Tibial artery (tissue), 4 donors: ENCODE measurements around the gene S100A8.

ENCODE experiments used
- DNase-seq, 2 donors: peaks; one replicate each; pipeline ENCODE4 v3.0.0-alpha.2; 2019
- H3K27ac ChIP-seq, 2 donors: fragments of 200-600 bp; sonication (generic) in 1 of 2; 1 replicate in 1 of 2; 2 replicates in 1 of 2; pipeline ENCODE4 v1.5.1; 2018 to 2019; ENCODE audit warnings: mild to moderate bottlenecking in 1 of 2
- H3K27me3 ChIP-seq, 2 donors: fragments of 200-600 bp; sonication (generic) in 1 of 2; one replicate each; pipeline versions ENCODE4 v1.5.1 to v1.6.0; 2016 to 2019
- H3K36me3 ChIP-seq, 3 donors: fragments of 200-600 bp; sonication (generic) in 2 of 3; one replicate each; pipeline ENCODE4 v1.5.1; 2016 to 2019; ENCODE audit warnings: mild to moderate bottlenecking in 2 of 3
- H3K4me1 ChIP-seq, 4 donors: fragments of 200-600 bp; sonication (generic) in 2 of 4; 1 replicate in 3 of 4; 2 replicates in 1 of 4; pipeline ENCODE4 v1.5.1; 2016 to 2019
- H3K4me3 ChIP-seq, 2 donors: fragments of 200-600 bp; sonication (generic) in 1 of 2; 1 replicate in 1 of 2; 2 replicates in 1 of 2; pipeline ENCODE4 v1.5.1; 2018 to 2019; ENCODE audit warnings: mild to moderate bottlenecking in 2 of 2
- H3K9me3 ChIP-seq, 3 donors: fragments of 200-600 bp; sonication (generic) in 1 of 3; one replicate each; pipeline ENCODE4 v1.5.1; 2016 to 2019
- intact Hi-C: fragments of 100-400 bp; cut with DNase I; formaldehyde crosslinking; loops from one replicate; pipeline ENCODE4 v1.15.0; 2023; ENCODE audit warnings: low total_unique reads
- TF ChIP-seq, protein P1 (sequence below), 2 experiments: fragments of 200-600 bp in 1 of 2; fragments of 450-650 bp in 1 of 2; IDR thresholded peaks; one replicate each; pipeline ENCODE4 v1.5.1; 2017 to 2019; ENCODE audit warnings: antibody characterized with exemption in 2 of 2, mild to moderate bottlenecking in 1 of 2, moderate library complexity in 1 of 2

Gene S100A8

DNA sequence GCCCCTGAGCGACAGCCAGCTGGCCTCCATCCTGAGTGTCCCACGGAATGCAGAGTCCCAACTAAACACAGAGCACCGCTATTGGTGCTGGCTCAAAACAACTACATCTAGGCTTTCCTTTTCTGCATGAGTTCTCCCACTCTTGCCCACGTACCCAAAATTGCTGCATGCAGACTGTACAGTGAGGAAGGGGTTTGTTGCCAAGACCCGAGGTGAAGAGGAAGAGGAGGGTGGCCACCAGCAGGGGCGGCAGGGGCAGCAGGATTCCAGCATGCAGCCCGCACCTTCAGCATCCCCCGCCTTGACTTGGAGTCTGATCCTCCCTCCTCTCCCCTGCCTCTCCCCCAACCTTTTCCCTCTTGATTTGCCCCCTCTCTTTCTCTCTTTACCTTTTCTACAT, 25.2 kb downstream of the S100A8 start:
- Histone ChIP-seq H3K4me1 (peaks cover 0 to 6% (median 0%) of the 10 kb centered on the region in 4 donors), H3K27me3 (peaks cover 0 to 10% of the 10 kb centered on the region in 2 donors), H3K9me3 (no peaks in the 10 kb centered on the region), H3K27ac (no peak overlapping the region), H3K4me3 (no peak overlapping the region), H3K36me3 (no peaks in the 10 kb centered on the region)
- intact Hi-C loops, result no loop called here
- TF ChIP-seq, protein P1, sequence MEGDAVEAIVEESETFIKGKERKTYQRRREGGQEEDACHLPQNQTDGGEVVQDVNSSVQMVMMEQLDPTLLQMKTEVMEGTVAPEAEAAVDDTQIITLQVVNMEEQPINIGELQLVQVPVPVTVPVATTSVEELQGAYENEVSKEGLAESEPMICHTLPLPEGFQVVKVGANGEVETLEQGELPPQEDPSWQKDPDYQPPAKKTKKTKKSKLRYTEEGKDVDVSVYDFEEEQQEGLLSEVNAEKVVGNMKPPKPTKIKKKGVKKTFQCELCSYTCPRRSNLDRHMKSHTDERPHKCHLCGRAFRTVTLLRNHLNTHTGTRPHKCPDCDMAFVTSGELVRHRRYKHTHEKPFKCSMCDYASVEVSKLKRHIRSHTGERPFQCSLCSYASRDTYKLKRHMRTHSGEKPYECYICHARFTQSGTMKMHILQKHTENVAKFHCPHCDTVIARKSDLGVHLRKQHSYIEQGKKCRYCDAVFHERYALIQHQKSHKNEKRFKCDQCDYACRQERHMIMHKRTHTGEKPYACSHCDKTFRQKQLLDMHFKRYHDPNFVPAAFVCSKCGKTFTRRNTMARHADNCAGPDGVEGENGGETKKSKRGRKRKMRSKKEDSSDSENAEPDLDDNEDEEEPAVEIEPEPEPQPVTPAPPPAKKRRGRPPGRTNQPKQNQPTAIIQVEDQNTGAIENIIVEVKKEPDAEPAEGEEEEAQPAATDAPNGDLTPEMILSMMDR (IDR thresholded peaks at IDR 0.05), result no peak
- DNase-seq, result no peak

DNA sequence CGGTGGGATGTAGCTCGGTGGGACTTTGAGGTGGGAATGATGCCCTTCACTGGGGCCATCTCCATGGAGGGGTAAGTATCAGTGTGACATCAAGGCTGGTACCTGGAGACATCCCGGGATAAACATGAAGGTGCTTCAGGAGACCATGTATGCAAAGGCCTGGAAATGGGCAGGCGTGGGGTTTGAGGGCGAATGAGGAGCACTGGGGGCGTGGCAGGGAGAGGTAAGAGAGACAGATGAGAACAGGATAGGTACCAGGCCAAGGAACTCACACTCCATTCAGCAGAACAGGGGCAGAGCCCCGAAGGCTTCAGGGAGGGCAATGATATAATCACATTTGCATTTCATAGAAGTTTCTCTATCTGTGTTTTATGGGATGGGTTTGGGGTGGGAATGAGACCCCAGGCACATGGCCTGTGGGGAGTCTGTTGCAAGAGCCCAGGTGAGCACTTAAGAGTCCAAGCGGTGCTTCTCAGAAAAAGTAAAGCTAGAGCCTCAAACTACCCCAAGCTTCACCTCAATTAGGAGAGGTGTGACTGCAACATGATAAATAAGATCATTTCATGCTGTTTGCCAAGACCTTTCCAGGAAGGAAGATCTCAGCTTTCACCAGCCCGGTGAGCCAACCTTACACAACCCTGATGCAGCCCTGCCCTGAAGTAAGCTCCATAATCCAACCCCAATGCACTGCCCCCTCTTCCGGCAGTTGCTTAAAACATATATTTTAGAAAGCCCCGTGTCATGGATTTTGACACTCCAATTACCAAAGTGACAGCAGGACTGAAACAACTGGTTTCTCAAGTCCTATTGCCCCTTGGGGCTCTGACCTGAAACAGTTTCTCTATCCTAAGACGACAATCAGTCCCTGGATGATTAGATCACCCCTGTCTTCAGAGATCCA, 25.9 kb downstream of the S100A8 start:
- TF ChIP-seq, protein P1 (IDR thresholded peaks at IDR 0.05), result no peak
- peaks cover 0 to 6% (median 0%) of the 10 kb centered on the region in 4 donors for H3K4me1 ChIP-seq
- H3K36me3 ChIP-seq, result no peaks in the 10 kb centered on the region
- H3K27ac ChIP-seq, result no peak overlapping the region
- H3K27me3 ChIP-seq, result peaks cover 0 to 10% of the 10 kb centered on the region in 2 donors
- DNase-seq, result peak in 1 of 2 donors; percentile 35
- intact Hi-C loops, result no loop called here
- no peaks in the 10 kb centered on the region for H3K9me3 ChIP-seq
- H3K4me3 ChIP-seq, result no peak overlapping the region

DNA sequence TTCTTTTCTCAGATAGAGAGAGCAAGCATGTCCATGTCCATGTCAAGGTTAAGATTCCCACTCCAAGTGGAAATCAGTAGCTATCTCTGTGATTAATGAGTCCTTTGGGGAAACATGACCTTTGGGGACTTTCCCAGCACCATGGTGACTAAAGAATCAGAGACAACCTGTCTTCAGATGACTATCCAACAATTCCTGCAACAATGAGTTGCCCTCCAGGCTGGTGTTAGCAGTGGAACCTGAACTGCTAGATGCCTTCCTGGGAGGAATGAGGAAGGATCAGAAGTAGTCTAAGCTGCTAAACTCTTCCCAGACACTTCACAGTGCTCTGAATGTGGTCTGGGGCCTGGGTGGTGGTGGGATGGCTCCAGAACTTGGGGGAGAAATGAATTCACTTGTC, 26.7 kb downstream of the S100A8 start:
- intact Hi-C loops, result no loop called here
- H3K27me3 ChIP-seq, result peaks cover 0 to 10% of the 10 kb centered on the region in 2 donors
- DNase-seq, result no peak
- no peaks in the 10 kb centered on the region for H3K36me3 ChIP-seq
- no peak overlapping the region for H3K27ac ChIP-seq
- TF ChIP-seq, protein P1 (IDR thresholded peaks at IDR 0.05), result no peak
- H3K4me3 ChIP-seq, result no peak overlapping the region
- peaks cover 0 to 6% (median 0%) of the 10 kb centered on the region in 4 donors for H3K4me1 ChIP-seq
- no peaks in the 10 kb centered on the region for H3K9me3 ChIP-seq

DNA sequence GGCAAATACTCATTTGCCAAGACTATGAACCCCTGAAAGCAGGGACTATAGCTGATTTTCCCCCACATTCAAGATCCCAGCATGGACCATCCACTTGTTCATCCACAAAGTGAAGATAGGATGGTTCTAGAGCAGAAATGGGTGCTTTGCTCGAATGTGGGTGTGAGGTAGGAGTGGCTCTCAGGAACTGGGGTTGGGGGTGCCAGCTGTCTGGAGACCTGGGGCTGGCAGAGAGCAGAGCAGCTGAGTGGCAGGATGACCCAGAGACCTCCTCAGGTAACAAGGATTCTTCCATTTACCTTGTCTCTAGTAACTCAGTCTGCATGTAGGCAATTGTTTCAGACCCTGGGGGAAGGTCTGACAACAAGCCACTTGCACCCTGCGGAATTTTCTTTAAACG, 27.2 kb downstream of the S100A8 start:
- peak in 1 of 2 donors; percentile 44 for DNase-seq

DNA sequence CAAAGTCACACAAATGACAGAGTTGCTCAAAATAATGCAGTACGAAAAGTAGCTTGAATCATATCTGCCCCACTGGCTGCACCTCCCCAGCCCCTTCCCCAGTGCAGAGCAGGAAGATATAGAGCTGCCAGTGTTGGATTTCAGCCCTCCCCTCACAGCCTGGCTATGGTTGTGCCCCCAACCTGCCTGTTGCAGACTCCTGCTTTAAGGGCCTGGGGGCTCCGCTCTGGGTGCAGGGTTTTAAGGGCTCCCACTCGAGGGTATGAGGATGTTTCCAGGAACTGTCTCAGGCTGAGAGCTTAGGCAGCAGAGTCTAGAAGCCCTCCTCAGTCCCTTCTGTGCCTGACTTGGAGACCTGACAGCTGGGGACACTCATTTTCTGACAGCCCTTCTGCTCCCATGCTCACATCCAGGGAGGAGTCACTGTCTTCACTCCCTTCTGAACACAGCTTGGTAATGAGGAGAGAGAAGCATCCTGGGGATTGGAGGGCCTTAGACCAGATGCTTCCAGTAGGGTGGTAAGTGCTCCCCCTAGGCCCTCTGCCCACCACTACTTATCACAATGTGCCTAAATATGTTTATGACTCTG, 28.6 kb downstream of the S100A8 start:
- H3K4me1 ChIP-seq, result peaks cover 0 to 6% (median 0%) of the 10 kb centered on the region in 4 donors
- intact Hi-C loops, result no loop called here
- no peak overlapping the region for H3K27ac ChIP-seq
- H3K4me3 ChIP-seq, result no peak overlapping the region
- no peaks in the 10 kb centered on the region for H3K36me3 ChIP-seq
- H3K27me3 ChIP-seq, result peaks cover 0 to 10% of the 10 kb centered on the region in 2 donors
- DNase-seq, result peak in 1 of 2 donors; percentile 19
- H3K9me3 ChIP-seq, result no peaks in the 10 kb centered on the region
- TF ChIP-seq, protein P1 (IDR thresholded peaks at IDR 0.05), result no peak

More for the DNA sequence above, 27.2 kb downstream of the S100A8 start:
- H3K4me1 ChIP-seq, result peaks cover 0 to 6% (median 0%) of the 10 kb centered on the region in 4 donors
- H3K27me3 ChIP-seq, result peaks cover 0 to 10% of the 10 kb centered on the region in 2 donors
- no peak overlapping the region for H3K27ac ChIP-seq
- intact Hi-C loops, result no loop called here
- H3K9me3 ChIP-seq, result no peaks in the 10 kb centered on the region
- no peak overlapping the region for H3K4me3 ChIP-seq
- TF ChIP-seq, protein P1 (IDR thresholded peaks at IDR 0.05), result no peak
- H3K36me3 ChIP-seq, result no peaks in the 10 kb centered on the region
